Right lobe of liver (tissue), 6 donors: ENCODE measurements around the gene CDC25B. TPM values are rescaled to one million over a fixed set of nuclear protein-coding genes. Genes with fewer than 3 reads are reported as not detected.

ENCODE experiments used
- ATAC-seq, 4 donors: fragments of 200-7000 bp; cut with Tn5 transposase; one replicate each; pipeline ENCODE4 v1.9.1; 2020; ENCODE audit warnings: mild to moderate bottlenecking in 4 of 4, moderate library complexity in 4 of 4
- DNase-seq, 3 donors: peaks; one replicate each; pipeline ENCODE4 v3.0.0-alpha.2; 2020
- H3K27ac ChIP-seq, 3 donors: fragments of 200-600 bp; one replicate each; pipeline ENCODE4 v1.8.0; 2022
- H3K27me3 ChIP-seq, 2 donors: fragments of 200-600 bp; one replicate each; pipeline ENCODE4 v1.8.0; 2022
- H3K36me3 ChIP-seq, 4 donors: fragments of 200-600 bp; sonication (generic) in 1 of 4; one replicate each; pipeline versions ENCODE4 v1.5.1 to v1.8.0; 2017 to 2022; ENCODE audit warnings: control low read depth in 1 of 4
- H3K4me1 ChIP-seq, 4 donors: fragments of 200-600 bp; sonication (generic) in 1 of 4; one replicate each; pipeline versions ENCODE4 v1.5.1 to v1.8.0; 2017 to 2022; ENCODE audit warnings: control low read depth in 1 of 4
- H3K4me3 ChIP-seq, 3 donors: fragments of 200-600 bp; one replicate each; pipeline ENCODE4 v1.8.0; 2022
- H3K9me3 ChIP-seq, 4 donors: fragments of 200-600 bp; sonication (generic) in 1 of 4; one replicate each; pipeline versions ENCODE4 v1.5.1 to v1.8.0; 2017 to 2022; ENCODE audit warnings: control low read depth in 1 of 4
- POLR2A ChIP-seq: fragments of 450-650 bp; IDR thresholded peaks from one replicate; pipeline ENCODE4 v1.6.1; 2017; ENCODE audit warnings: antibody characterized with exemption, mild to moderate bottlenecking
- WGBS: methylation state at CpG from one replicate; pipeline ENCODE4 v1.1.6; 2018; ENCODE audit warnings: low coverage, low lambda C conversion rate; ENCODE audit not compliant: insufficient coverage; ENCODE audit errors: missing lambda C conversion rate; 5-methylcytosine and 5-hydroxymethylcytosine counted together
- intact Hi-C, 2 donors: fragments of 100-400 bp; cut with DNase I; formaldehyde crosslinking; loops; one replicate each; pipeline versions ENCODE4 v1.11.2 to v1.14.1; 2022
- total RNA-seq, 6 experiments: library from RNA; depleted of rRNA in 2 of 6; stranded (reverse); fragments of >200 nt in 2 of 6; fragmentation: NEBNext Ultra II Directional in 3 of 6; extraction: Animal tissue kit (Norgen Biotek cat#: 25700) in 3 of 6; gene quantifications; one replicate each; pipeline versions ENCODE4 v1.1.0 to v1.2.4, GENCODE V29; 2016 to 2023
- TF ChIP-seq, protein P1 (sequence below), 4 donors: fragments of 200-600 bp in 3 of 4; fragments of 450-650 bp in 1 of 4; IDR thresholded peaks; one replicate each; pipeline versions ENCODE4 v1.5.1 to v1.8.0; 2016 to 2022; ENCODE audit warnings: antibody characterized with exemption in 4 of 4, mild to moderate bottlenecking in 2 of 4
- donor health status: DM: no; HTN: yes; CAD: no.
- donor health status: DM: no; HTN: no; CAD: no.
- donor health status: DM: no; HTN: no; CAD: no.
- donor health status: DM: no; HTN: yes; CAD: no.
- donor health status: DM: no; HTN: yes; CAD: no.

CDC25B gene
- total RNA-seq, 6 experiments from 2014 or later, result 10.9 to 28.7 (median 16.5) TPM

DNA sequence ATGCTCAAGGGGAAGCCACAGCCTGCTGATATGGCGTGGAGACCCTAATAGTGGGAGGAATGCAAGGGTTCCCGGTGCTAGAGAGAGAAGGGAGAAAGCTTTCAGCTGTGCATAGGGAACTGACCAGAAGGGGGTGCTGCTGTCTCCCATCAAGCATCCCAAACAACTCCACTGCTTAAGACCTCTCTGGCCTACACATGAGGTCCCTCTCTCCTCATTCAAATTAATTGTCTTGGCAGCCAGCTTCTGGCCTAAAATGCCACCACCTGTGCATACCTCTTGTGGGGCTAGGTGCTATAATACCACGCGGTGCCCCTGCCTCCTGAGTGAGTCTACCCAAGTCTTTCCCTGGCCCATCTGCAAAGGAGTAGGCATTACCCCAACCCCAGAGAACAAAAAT is 43.0 kb upstream of the CDC25B start:
- Histone ChIP-seq H3K27me3 (peaks cover 0 to 6% of the 10 kb centered on the region in 2 donors), H3K27ac (no peak overlapping the region), H3K4me1 (peaks cover 0 to 23% (median 0%) of the 10 kb centered on the region in 4 donors), H3K4me3 (no peak overlapping the region), H3K36me3 (no peaks in the 10 kb centered on the region), H3K9me3 (no peaks in the 10 kb centered on the region)
- 57% methylated on average over 4 of the region's 4 CpGs for WGBS
- peak; percentile 57 to 74 (median 66) for ATAC-seq
- DNase-seq, result no peak
- TF ChIP-seq, protein P1, sequence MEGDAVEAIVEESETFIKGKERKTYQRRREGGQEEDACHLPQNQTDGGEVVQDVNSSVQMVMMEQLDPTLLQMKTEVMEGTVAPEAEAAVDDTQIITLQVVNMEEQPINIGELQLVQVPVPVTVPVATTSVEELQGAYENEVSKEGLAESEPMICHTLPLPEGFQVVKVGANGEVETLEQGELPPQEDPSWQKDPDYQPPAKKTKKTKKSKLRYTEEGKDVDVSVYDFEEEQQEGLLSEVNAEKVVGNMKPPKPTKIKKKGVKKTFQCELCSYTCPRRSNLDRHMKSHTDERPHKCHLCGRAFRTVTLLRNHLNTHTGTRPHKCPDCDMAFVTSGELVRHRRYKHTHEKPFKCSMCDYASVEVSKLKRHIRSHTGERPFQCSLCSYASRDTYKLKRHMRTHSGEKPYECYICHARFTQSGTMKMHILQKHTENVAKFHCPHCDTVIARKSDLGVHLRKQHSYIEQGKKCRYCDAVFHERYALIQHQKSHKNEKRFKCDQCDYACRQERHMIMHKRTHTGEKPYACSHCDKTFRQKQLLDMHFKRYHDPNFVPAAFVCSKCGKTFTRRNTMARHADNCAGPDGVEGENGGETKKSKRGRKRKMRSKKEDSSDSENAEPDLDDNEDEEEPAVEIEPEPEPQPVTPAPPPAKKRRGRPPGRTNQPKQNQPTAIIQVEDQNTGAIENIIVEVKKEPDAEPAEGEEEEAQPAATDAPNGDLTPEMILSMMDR (IDR thresholded peaks at IDR 0.05), result peak; percentile 63 to 73 (median 66)
- no peak for TF ChIP-seq POLR2A
- intact Hi-C loops, result no loop called here

DNA sequence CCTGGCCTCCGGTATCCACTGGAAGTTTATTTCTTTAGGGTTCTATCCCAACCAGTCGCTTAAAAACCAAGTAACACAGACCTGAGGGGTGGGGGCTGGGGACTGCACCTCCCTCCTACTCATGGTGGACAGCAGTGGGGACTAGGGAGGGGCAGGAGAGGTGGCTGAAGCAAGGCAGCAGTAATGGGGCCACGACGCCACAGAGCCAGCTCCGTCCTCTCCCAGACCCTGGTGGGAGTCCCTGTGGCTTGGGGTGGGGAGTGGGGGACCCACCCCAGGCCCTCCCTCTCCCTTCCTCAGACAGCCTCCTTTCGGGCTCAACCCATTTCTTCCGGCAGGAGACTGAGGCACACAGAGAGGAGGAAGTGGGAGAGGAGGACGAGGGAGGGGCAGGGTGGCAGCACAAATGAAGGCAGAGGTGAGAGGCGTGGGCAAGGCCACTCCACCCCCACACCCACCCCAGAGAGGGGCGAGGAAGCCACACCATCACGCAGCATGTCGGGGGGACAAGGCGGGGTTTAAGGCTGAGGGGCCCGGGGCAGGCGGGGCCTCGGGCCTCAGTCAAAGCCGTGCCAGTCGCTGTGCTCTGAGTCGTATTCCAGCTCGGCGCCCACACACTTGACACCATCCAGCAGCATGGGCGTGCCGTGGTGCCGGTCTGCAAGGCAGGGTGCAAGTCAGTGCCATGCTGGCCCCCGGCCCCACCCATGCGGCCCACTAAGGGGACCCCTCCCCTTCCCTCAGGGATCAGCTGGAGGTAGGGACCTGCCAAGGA is 42.4 kb upstream of the CDC25B start:
- Histone ChIP-seq H3K9me3 (no peaks in the 10 kb centered on the region), H3K27ac (no peak overlapping the region), H3K27me3 (peaks cover 0 to 6% of the 10 kb centered on the region in 2 donors), H3K4me1 (peaks cover 0 to 23% (median 0%) of the 10 kb centered on the region in 4 donors), H3K4me3 (no peak overlapping the region), H3K36me3 (no peaks in the 10 kb centered on the region)
- no peak for TF ChIP-seq POLR2A
- TF ChIP-seq, protein P1 (IDR thresholded peaks at IDR 0.05), result no peak
- intact Hi-C loops, result no loop called here
- DNase-seq (peak in 1 of 3 donors; percentile 40), ATAC-seq (no peak)
- 90% methylated on average over 12 of the region's 26 CpGs for WGBS

DNA sequence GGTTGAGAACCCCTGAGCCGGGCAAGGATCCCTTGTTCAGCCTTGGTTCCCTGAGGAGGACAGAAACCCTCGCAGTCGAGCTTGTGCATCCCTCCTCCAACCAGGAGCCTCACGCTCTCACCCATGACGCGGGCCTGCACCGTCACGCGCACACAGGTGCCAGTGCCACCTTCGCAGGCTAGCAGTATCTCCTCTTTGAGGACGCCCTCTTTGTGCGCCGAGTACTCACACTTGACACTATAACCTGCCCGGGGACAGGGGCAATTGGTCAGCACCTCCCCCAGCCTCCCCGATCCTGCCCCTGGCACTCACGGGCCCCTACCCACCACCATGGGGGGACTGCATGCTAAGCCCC is 41.9 kb upstream of the CDC25B start:
- ATAC-seq (no peak), DNase-seq (no peak)
- Histone ChIP-seq H3K36me3 (no peaks in the 10 kb centered on the region), H3K4me1 (peaks cover 0 to 23% (median 0%) of the 10 kb centered on the region in 4 donors), H3K4me3 (no peak overlapping the region), H3K27ac (no peak overlapping the region), H3K27me3 (peaks cover 0 to 6% of the 10 kb centered on the region in 2 donors), H3K9me3 (no peaks in the 10 kb centered on the region)
- intact Hi-C loops, result no loop called here
- TF ChIP-seq, protein P1 (IDR thresholded peaks at IDR 0.05), result no peak
- no peak for TF ChIP-seq POLR2A
- WGBS, result no CpG with 5 or more reads among the region's 16 CpGs

DNA sequence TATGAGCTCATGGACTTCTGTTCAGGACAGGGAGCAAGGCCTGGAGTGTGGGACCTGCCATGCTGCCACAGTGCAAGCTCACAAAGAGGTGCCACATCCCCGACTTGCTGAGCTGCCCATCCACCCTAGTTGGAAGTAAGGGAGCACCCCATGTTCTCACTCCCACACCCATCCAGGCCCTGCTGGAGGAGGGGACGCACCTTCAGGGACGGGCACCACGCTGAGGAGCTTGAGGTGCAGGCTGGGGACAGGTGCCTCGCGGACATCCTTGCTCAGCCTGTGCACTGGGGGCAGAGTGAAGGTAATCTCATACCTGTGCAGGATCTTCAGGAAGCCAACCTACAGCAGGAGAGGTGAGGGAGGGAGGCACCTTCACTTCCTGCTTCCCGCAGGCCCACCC is 40.8 kb upstream of the CDC25B start:
- no peak overlapping the region for H3K27ac ChIP-seq
- no CpG with 5 or more reads among the region's 7 CpGs for WGBS
- H3K4me3 ChIP-seq, result no peak overlapping the region
- intact Hi-C loops, result no loop called here
- no peak for TF ChIP-seq POLR2A
- TF ChIP-seq, protein P1 (IDR thresholded peaks at IDR 0.05), result no peak
- DNase-seq, result peak in 1 of 3 donors; percentile 37
- H3K36me3 ChIP-seq, result no peaks in the 10 kb centered on the region
- peaks cover 0 to 17% (median 0%) of the 10 kb centered on the region in 4 donors for H3K4me1 ChIP-seq
- no peaks in the 10 kb centered on the region for H3K9me3 ChIP-seq
- H3K27me3 ChIP-seq, result peaks cover 0 to 6% of the 10 kb centered on the region in 2 donors
- no peak for ATAC-seq
